BLaER1 treated with 17β-estradiol and CSF1 and Interleukin-3, amounts not matched to agents 10 nM and 100 nM (cell line): ENCODE measurements around the gene TOGARAM2.

Experiments
- H3K27ac ChIP-seq, 11 experiments: shearing (Covaris generic); formaldehyde crosslinking; 2 replicates each; pipeline ENCODE4 v1.8.1; 2022
- H3K27me3 ChIP-seq, 11 experiments: shearing (Covaris generic); formaldehyde crosslinking; 2 replicates each; pipeline ENCODE4 v1.8.1; 2022
- H3K36me3 ChIP-seq, 11 experiments: shearing (Covaris generic); formaldehyde crosslinking; 2 replicates each; pipeline ENCODE4 v1.8.1; 2022
- H3K4me1 ChIP-seq, 10 experiments: shearing (Covaris generic); formaldehyde crosslinking; 2 replicates each; pipeline ENCODE4 v1.8.1; 2022
- H3K4me2 ChIP-seq, 11 experiments: shearing (Covaris generic); formaldehyde crosslinking; 2 replicates each; pipeline ENCODE4 v1.8.1; 2022
- H3K4me3 ChIP-seq, 10 experiments: shearing (Covaris generic); formaldehyde crosslinking; 2 replicates each; pipeline ENCODE4 v1.8.1; 2022
- H3K9ac ChIP-seq, 11 experiments: shearing (Covaris generic); formaldehyde crosslinking; 2 replicates each; pipeline ENCODE4 v1.8.1; 2022
- H3K9me3 ChIP-seq, 11 experiments: shearing (Covaris generic); formaldehyde crosslinking; replicated peaks in 1 of 11; 2 replicates each; pipeline ENCODE4 v1.8.1; 2022
- H4K20me1 ChIP-seq, 11 experiments: shearing (Covaris generic); formaldehyde crosslinking; 2 replicates each; pipeline ENCODE4 v1.8.1; 2022
- Cebpa-rat ChIP-seq, 11 experiments: shearing (Covaris generic); IDR thresholded peaks; 2 replicates each; pipeline ENCODE4 v1.8.1; 2022

The TOGARAM2 gene

DNA sequence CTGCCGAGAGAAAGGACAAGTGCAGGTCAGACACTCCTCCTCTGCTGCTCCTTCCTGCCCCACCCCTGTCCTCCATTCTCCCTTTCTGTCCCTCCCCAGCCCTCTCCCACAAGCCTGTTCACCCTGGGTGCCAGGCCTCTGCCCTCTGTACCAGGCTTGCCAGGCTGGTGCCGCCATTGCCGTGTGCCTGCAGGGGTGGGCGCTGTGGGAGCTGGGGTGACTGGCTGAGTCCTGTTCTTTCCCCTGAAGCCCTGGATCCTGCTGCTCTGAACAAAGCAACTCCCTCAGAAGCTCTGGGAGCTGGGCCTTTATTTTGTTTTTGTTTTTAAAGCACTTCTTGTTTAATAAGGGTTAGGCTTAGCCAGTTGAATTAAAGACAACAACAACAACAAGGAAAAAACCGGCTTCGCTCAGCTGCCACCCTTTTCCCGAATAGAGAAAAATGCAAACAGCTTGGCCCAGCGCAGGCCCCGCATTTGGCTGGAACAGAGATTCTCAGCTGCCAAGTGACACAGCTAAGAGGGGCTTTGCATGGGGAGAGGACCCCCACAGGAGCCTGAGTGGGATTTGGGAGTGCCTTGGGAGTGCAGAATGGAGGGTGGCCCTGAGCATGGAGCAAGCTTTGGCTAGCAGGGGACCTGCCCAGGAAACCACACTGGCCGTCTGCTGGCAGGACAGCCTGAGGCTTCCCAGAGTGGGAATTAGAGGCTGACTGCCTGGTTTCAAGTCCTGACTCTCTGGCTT is 84.1 kb downstream of the TOGARAM2 start:
- Histone ChIP-seq H3K4me3 (no peak overlapping the region), H4K20me1 (no peaks in the 10 kb centered on the region), H3K9ac (no peak overlapping the region), H3K4me1 (peaks cover 0 to 26% (median 0%) of the 10 kb centered on the region in 10 experiments; a peak in 6 of 20 replicates), H3K9me3 (no peaks in the 10 kb centered on the region), H3K27me3 (no peaks in the 10 kb centered on the region), H3K27ac (no peak overlapping the region), H3K36me3 (no peaks in the 10 kb centered on the region), H3K4me2 (no peak overlapping the region)
- TF ChIP-seq Cebpa-rat (IDR thresholded peaks at IDR 0.05), result no peak

DNA sequence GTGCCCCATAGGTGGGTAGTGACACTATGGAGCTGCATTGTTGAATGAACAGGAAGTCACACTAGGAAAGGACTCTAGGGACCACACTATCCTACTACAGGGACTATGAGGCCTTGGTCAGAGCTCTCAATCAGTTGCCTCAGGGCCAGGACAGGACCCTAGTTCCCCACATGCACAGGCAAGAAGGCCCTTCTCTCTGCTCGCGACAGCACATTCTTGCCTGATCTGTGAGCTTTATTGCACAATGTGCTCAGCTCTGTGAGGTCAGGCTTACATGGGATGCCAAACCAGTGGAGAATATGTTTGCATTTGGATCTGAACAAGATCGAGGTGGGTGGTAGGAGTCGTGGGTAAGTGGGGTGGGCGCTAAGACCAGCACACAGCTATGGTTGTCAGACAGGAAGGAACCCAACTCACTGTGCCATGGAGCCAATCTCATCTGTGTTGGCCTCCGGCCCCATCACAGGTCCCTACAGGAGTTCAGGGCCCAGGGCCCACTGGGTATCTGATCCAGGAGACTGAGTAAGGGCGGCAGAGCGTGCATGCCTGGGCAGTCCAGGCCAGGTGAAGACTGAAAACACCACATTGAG is 85.3 kb downstream of the TOGARAM2 start:
- 0 out of 22 replicates have a peak, but pooled peaks of 2 of the 11 experiments have one; percentile 11 to 19 for TF ChIP-seq Cebpa-rat (IDR thresholded peaks at IDR 0.05)
- no peaks in the 10 kb centered on the region for H4K20me1 ChIP-seq
- H3K9ac ChIP-seq, result no peak overlapping the region
- H3K27ac ChIP-seq, result no peak overlapping the region
- 0 out of 22 replicates have a peak overlapping the region, but pooled peaks of 2 of the 11 experiments have one; percentile 1 to 11 for H3K4me2 ChIP-seq
- H3K36me3 ChIP-seq, result no peaks in the 10 kb centered on the region
- no peak overlapping the region for H3K4me3 ChIP-seq
- no peaks in the 10 kb centered on the region for H3K27me3 ChIP-seq
- H3K9me3 ChIP-seq, result no peaks in the 10 kb centered on the region
- H3K4me1 ChIP-seq, result peaks cover 0 to 21% (median 0%) of the 10 kb centered on the region in 10 experiments; a peak in 6 of 20 replicates

DNA sequence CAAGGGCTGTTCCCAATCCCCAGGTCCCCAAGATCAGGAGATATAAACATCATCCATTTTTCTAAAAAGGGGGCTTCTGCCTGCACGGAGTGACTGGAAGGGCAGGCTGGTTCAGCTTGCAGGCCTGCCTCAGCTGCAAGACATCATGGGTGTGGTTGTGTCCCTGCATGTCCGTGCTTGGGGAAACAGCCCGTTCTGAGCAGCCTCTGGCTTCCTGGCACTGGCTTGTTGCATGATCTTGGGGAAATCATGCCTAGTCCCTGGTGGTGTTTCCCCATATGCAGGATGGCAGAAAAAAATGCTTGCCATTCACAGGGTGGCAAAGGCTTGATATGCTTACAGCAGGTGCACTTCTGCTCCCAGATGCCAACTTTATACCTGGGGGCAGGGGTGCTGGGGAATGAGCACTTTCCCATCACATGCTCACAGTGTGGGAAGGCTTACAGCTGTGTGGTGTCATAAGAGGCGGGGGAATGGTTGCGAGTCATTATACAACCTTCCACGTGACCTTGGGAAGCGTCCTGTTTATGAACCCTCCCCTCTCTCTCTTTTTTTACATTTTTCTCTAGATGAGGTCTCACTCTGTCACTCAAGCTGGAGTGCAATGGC is 86.0 kb downstream of the TOGARAM2 start:
- Histone ChIP-seq H3K9me3 (no peaks in the 10 kb centered on the region), H4K20me1 (no peaks in the 10 kb centered on the region), H3K4me1 (peaks cover 0 to 13% (median 0%) of the 10 kb centered on the region in 10 experiments; a peak in 5 of 20 replicates), H3K9ac (no peak overlapping the region), H3K4me3 (no peak overlapping the region), H3K27me3 (no peaks in the 10 kb centered on the region), H3K36me3 (no peaks in the 10 kb centered on the region), H3K27ac (no peak overlapping the region), H3K4me2 (peak overlapping the region in 1 of 11 experiments; percentile 35; a peak in 1 of 22 replicates)
- TF ChIP-seq Cebpa-rat (IDR thresholded peaks at IDR 0.05), result no peak

DNA sequence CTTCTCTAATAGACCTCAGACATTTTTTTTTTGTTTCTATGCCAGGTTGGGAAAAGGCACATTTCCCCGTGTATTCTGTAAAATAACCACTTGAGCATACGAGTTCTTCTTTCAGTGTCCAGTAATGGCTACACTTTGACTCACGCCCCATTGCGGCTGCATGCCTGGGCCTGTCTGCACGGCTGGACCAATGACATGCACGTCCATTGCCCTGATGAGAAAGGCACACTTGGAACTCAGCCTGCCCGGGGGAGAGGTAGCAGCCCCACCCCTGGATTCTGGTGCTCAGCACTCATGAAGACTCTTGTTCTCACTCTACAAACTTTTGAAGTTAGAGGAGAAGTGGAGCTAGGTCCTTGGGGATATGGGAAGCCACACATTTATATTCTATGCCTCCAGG is 87.4 kb downstream of the TOGARAM2 start:
- H4K20me1 ChIP-seq, result no peaks in the 10 kb centered on the region
- no peaks in the 10 kb centered on the region for H3K9me3 ChIP-seq
- H3K4me1 ChIP-seq, result peaks cover 5 to 19% (median 8%) of the 10 kb centered on the region in 10 experiments
- TF ChIP-seq Cebpa-rat (IDR thresholded peaks at IDR 0.05), result no peak
- no peak overlapping the region for H3K4me2 ChIP-seq
- no peaks in the 10 kb centered on the region for H3K27me3 ChIP-seq
- H3K9ac ChIP-seq, result no peak overlapping the region
- no peak overlapping the region for H3K27ac ChIP-seq
- H3K4me3 ChIP-seq, result no peak overlapping the region
- H3K36me3 ChIP-seq, result no peaks in the 10 kb centered on the region

DNA sequence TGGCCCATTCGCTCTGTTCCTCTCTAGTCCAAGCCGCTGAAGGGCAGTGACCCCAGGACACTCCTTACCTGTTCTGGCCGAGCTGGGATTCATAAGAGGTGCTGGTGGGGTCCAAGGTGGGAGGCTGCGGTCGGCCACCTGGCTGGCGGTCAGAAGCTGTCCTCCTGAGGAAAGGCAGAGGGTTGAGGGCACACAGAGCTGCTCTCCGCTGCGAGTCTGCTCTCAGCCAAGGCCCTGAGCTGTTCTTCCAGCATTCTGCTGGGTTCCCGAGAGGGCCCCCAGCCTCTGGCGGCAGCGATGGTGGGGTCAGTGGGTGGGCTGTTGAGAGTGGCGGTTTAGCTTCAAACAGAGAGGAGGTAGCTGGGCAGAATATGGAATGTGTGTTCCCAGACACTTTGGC is 89.4 kb downstream of the TOGARAM2 start:
- H3K4me1 ChIP-seq, result peaks cover 15 to 27% (median 20%) of the 10 kb centered on the region in 10 experiments
- H3K27me3 ChIP-seq, result no peaks in the 10 kb centered on the region
- H3K4me2 ChIP-seq, result no peak overlapping the region
- TF ChIP-seq Cebpa-rat (IDR thresholded peaks at IDR 0.05), result no peak
- H3K27ac ChIP-seq, result no peak overlapping the region
- H3K4me3 ChIP-seq, result no peak overlapping the region
- no peak overlapping the region for H3K9ac ChIP-seq
- H3K36me3 ChIP-seq, result no peaks in the 10 kb centered on the region
- H3K9me3 ChIP-seq, result no peaks in the 10 kb centered on the region
- H4K20me1 ChIP-seq, result no peaks in the 10 kb centered on the region

DNA sequence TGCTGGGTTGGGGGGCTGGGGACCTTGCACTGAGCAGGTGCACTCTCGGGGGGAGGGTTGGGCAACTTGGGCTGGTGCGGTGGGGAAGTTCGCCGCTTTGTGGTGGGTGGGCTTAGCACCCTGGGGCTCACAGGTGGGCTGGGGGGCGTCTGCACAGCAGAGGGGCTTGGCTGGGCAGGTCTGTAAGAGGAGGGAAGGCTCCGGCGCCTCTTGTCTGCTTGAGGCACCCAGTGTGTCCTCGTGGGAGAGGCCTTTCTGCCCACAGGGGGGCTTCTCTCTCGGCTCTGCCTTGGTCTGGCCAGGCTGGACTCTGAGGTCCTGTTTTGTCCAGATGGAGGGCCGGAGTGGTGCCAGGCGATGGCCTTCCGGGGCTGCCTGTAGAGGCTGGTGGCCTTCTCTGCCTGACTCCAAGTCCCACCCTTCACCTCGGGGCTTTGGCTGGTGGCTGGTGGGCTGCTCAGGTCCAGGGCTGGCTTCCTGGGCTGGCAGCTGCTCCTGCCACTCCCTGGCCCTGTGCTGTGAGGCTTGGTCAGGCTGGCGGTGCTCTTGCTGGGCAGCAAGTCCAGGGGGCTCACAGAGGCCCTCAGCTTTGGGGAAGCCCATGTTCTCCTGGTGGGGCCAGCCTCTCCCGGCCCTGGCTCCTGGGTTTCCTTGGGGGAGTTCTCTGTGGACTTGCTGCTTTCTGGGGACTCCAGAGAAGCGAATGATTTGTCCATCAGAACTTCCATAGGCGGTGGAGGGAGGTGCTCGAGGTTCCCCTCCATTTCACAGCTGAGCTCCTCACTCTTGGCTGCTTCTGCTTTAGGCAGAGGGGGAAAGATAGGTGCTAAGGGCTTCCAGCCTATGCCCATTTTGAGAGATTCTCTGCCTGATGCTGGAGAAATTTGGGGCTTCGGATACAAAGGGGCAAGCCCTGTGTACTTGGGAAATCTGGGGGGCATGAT is 90.2 kb downstream of the TOGARAM2 start:
- Histone ChIP-seq H3K9me3 (no peaks in the 10 kb centered on the region), H3K27me3 (no peaks in the 10 kb centered on the region), H3K36me3 (no peaks in the 10 kb centered on the region), H4K20me1 (no peaks in the 10 kb centered on the region), H3K9ac (no peak overlapping the region), H3K4me1 (peaks cover 16 to 31% (median 26%) of the 10 kb centered on the region in 10 experiments), H3K27ac (no peak overlapping the region), H3K4me3 (no peak overlapping the region), H3K4me2 (no peak overlapping the region)
- no peak for TF ChIP-seq Cebpa-rat (IDR thresholded peaks at IDR 0.05)

DNA sequence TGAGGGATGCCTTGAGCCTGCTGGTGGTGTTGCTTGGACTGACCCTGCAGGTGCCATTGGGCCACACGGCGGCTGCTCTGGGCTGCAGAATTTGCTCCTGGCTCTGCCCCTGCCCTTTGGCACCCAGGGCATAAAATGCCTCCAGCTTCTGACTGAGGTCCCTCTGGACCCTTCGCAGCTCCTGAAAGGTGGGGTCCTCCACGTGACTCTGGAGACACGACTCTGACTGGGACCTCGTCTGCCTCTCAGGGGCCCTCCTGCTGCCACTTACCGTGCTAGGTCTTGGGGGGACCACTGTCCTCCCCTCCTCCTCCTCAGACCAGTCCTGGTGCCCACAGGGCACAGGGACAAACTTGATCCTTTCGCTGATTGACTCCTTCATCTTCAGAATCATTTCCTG is 91.2 kb downstream of the TOGARAM2 start:
- no peak overlapping the region for H3K4me3 ChIP-seq
- H3K4me2 ChIP-seq, result no peak overlapping the region
- H4K20me1 ChIP-seq, result no peaks in the 10 kb centered on the region
- no peak overlapping the region for H3K9ac ChIP-seq
- H3K4me1 ChIP-seq, result peaks cover 14 to 36% (median 29%) of the 10 kb centered on the region in 10 experiments
- H3K9me3 ChIP-seq, result 0 out of 22 replicates have a peak, but pooled peaks cover 0 to under 1% (median 0%) of the 10 kb centered on the region in 11 experiments
- TF ChIP-seq Cebpa-rat (IDR thresholded peaks at IDR 0.05), result no peak
- H3K27ac ChIP-seq, result no peak overlapping the region
- no peaks in the 10 kb centered on the region for H3K36me3 ChIP-seq
- H3K27me3 ChIP-seq, result no peaks in the 10 kb centered on the region

DNA sequence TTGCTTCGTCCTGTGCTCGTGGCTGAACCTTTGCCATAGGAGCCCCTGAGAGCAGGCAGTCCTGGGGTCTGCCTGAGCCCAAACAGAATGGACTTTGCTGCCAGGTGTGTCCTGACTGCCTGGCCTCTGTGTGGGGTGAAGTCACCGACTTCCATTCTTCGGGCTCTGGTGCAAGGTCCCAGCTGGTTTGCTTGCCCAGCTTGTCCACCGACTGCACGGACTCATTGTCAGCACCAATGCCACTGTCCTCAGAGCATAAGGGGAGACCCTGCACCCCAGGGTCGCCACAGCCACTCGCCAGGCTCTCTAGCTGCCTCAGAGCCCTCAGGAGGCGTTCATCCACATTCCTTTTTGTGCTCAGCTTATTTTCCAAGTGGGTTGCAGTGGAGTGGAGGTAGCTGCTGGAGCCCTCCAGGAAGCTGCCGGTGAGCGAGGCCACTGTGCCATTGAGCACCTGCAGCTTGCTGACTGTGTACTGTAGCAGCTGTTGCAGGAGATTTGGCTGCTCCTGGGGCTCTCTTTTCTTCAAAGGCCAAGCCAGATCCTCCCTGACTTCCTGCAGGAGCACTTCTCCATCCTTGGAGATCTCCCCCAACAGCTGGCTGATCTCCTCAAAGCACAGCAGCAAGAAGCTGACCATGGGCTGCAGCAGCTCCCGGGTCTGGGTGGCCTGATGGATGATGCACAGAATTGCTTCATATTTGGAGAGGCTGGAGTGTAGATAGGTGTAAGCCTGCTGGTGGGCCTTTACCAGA is 92.0 kb downstream of the TOGARAM2 start:
- H3K27me3 ChIP-seq, result no peaks in the 10 kb centered on the region
- H4K20me1 ChIP-seq, result no peaks in the 10 kb centered on the region
- no peak overlapping the region for H3K27ac ChIP-seq
- peak overlapping the region; percentile 40 to 81 (median 63) for H3K4me2 ChIP-seq
- H3K36me3 ChIP-seq, result no peaks in the 10 kb centered on the region
- peaks cover 0 to 9% (median under 1%) of the 10 kb centered on the region in 11 experiments; a peak in 4 of 22 replicates for H3K9me3 ChIP-seq
- H3K4me1 ChIP-seq, result peaks cover 14 to 36% (median 29%) of the 10 kb centered on the region in 10 experiments
- no peak overlapping the region for H3K9ac ChIP-seq
- TF ChIP-seq Cebpa-rat (IDR thresholded peaks at IDR 0.05), result no peak
- no peak overlapping the region for H3K4me3 ChIP-seq
